HEK293 (cell line): ENCODE data around the gene EXOC8.

ENCODE experiments used
- CTCF ChIP-seq: fragments of 450-650 bp; formaldehyde crosslinking; IDR thresholded peaks from 2 replicates; pipeline ENCODE4 v1.5.1; 2016; ENCODE audit warnings: missing biosample characterization, missing genetic modification characterization
- EGR2 ChIP-seq: fragments of 450-650 bp; formaldehyde crosslinking; IDR thresholded peaks from 2 replicates; pipeline ENCODE4 v1.5.1; 2016; ENCODE audit warnings: low read depth, missing biosample characterization, missing genetic modification characterization
- MZF1 ChIP-seq: fragments of 450-650 bp; formaldehyde crosslinking; IDR thresholded peaks from 2 replicates; pipeline ENCODE4 v1.5.1; 2017; ENCODE audit warnings: missing biosample characterization, missing genetic modification characterization, borderline replicate concordance
- ZBTB17 ChIP-seq: fragments of 450-650 bp; formaldehyde crosslinking; IDR thresholded peaks from 2 replicates; pipeline ENCODE4 v1.5.1; 2016; ENCODE audit warnings: missing biosample characterization, missing genetic modification characterization
- ZNF174 ChIP-seq: fragments of 450-650 bp; formaldehyde crosslinking; IDR thresholded peaks from 2 replicates; pipeline ENCODE4 v1.5.0; 2017; ENCODE audit warnings: missing biosample characterization, mild to moderate bottlenecking, missing genetic modification characterization
- ZNF707 ChIP-seq: fragments of 450-650 bp; formaldehyde crosslinking; IDR thresholded peaks from 2 replicates; pipeline ENCODE4 v1.5.1; 2016; ENCODE audit warnings: missing biosample characterization, missing genetic modification characterization
- ZNF777 ChIP-seq: fragments of 450-650 bp; formaldehyde crosslinking; IDR thresholded peaks from 2 replicates; pipeline ENCODE4 v1.5.1; 2017; ENCODE audit warnings: missing biosample characterization, missing genetic modification characterization, borderline replicate concordance

GRCh38 chr1:231327617-231328016, 10.0 kb downstream of the EXOC8 start:
- TF ChIP-seq MZF1 (tag by site-specific recombination) = no peak
- no peak for TF ChIP-seq CTCF (tag by site-specific recombination)
- TF ChIP-seq ZNF707 (tag by site-specific recombination) = no peak
- TF ChIP-seq EGR2 (tag by site-specific recombination) = no peak
- no peak for TF ChIP-seq ZNF777 (tag by site-specific recombination)
- TF ChIP-seq ZNF174 (tag by site-specific recombination) = no peak
- no peak for TF ChIP-seq ZBTB17
